AG20443 (cell line): ENCODE measurements around the gene MYO18A.

ENCODE experiments used
- DNase-seq: peaks from one replicate; pipeline ENCODE4 v3.0.0; 2012; ENCODE audit warnings: low spot score, mixed read lengths

Gene MYO18A

DNA sequence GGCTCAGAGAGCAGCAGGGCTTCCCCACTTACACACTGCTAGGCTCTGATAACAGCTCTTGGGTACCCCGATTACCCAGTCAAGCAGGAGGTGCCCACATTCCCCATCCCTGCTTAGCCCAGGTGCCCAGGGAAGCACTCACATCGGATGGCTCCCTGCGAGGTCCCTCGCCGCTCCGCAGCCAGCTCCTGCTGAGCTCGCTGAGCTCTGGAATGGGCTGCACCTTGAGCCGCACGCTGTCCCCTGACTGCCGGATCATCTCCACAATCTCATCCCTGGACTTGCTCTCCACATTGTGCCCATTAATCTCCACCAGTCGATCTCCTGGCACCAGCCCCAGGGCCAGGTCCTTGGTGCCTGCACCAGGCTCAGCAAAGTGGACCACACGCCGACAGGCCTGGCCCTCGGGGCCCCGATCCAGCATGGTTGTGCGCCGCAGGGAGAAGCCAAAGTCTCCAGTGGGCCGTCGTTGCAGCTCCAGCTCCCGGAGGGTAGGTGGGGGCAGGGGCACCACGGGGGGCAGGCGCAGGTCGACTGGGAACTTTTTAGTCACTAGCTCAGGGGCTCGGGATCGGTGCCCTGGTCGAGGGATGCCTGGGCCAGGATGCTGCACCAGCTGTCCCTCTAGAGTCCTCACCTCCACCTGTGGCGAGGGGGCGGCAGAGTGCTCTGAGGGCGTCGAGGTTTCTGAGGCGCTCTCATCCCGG is 14.2 kb downstream of the MYO18A start:
- no peak for DNase-seq

DNA sequence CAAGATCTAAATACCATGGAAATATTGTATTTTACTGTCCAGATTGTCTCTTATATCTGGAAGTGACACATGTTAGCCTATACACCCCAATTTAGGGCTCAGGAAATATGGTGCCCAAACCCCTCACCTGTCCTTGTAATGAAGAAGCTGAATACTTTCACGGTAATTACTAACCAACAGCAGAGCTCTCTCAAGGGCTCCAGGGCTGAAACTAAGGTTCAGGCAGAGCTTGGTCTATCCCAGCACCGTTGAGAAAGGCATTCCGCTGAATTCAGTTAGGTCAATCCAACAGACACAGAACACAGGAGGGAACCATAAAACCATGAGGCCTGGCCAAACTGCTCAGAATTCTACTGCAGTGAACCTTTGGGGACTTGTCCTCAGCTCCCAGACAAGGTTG is 14.9 kb downstream of the MYO18A start:
- no peak for DNase-seq

DNA sequence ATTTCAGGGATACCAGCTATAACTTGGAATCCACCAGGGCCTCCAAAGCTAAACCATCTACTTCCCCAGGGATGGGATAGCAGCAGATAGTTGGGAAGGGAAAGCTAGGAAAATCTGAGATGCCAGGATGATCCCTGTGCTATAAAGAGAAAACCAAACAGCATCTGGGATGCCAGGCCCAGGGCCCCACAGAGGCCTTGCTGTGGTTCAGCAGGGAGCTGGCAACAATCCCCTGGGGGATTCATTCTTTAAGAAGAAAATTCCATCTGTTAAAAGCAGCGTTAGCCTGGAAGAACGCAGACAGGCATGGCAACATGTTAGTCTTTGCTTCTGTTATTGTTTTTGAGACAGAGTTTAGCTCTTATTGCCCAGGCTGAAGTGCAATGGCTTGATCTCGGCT is 16.6 kb downstream of the MYO18A start:
- peak; percentile 3 for DNase-seq

DNA sequence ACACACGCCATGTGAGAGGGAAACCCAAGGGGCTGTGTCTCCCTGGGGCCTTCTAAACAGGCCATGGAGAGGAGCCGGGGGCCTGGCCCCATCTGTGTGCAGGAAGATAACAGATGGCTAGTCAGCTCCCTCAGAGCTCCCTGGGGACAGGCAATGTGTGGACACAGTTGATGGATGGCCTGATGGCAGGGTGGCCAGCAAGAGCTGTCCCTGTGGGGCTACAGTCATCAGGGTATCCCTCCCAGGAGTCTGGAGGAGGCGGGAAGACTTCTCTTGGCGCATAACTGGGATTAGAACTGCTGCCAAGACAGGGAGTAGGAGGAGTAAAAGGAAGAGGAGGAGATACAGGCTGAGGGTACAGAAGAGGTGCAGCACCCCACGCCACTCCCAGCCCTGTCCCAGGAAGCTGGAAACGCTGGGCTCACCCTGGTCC is 17.3 kb downstream of the MYO18A start:
- peak; percentile 23 for DNase-seq

DNA sequence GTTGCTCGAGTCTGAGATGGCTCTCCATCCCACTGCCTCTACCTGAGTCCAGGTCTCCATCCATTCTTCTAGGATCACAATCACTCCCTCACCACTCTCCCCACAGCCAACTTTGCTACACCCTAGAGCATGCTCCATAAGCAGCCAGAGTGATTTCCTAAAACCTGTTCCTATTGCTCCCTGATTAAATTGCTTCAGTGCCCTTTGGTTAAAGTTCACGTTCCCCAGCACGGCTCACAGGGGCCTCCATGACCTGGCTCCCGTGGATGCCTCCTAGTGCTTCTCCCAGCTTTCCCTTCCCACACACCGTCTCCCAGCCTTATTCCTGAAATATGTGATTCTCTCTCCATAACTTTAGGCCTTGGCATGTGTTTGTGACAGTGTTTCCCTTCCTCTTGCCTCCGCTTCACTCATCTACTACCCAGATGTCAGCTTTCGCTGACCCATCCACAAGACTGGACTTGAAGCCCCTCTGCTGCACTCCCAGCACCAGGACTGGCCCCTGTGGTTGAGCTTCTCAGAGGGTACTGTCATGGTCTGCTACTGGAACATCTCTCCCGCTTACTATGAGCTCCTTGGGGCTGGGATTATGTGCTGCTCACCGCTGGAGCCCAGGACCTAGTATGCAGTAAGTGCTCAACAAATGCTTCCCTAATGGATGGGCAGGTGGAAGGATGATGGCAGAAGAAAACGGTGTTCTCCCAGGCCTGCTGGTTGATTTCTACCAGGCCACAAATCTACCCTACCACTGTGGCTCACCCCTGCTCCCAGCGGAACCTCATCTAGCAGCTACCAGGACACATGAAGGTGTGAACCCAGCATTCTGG is 17.9 kb downstream of the MYO18A start:
- no peak for DNase-seq

DNA sequence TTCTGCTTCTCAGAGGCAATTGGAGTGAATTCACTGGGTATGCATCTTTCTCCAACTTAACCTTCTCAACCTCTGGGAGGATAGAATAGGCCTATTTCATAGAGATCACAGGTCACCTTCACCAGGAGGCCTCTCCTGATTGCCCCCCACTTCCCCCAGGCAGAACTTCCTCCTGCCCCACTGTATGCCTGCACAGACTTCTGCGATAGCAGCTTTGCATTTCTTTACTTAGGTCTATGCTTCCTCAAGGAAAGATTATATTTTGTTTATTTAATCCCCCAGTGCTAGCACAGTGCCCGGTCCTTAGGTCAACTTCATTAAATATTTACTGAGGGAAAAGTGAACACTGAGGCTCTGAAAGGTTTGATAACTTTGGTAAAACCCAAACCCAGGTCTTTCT is 19.9 kb downstream of the MYO18A start:
- DNase-seq: no peak

DNA sequence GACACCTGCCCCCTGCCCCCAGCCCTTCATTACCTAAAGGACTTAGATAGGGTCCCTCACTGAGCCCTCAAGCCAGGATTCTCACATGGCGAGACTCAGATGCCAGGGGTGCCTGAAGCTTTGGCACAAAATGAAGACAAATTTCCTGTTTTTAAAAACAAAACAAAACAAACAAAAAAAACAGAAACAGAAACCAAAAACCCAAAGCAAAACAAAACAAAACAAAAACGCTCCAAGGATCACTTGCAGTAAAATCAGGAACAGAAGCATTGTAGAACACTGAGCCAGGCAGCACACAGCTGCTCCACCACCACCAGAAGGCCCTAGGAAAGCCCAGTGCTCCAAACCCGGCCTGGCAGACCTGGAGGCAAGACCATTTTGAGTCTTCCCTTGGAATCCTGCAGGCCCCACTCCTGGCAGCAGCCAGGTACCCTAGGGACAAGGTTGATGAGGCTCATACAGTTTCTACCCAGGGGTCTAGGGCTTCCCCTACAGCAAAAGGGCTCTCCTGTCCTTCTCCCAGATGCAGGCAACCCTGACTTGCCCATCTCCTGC is 20.8 kb downstream of the MYO18A start:
- peak; percentile 31 for DNase-seq

DNA sequence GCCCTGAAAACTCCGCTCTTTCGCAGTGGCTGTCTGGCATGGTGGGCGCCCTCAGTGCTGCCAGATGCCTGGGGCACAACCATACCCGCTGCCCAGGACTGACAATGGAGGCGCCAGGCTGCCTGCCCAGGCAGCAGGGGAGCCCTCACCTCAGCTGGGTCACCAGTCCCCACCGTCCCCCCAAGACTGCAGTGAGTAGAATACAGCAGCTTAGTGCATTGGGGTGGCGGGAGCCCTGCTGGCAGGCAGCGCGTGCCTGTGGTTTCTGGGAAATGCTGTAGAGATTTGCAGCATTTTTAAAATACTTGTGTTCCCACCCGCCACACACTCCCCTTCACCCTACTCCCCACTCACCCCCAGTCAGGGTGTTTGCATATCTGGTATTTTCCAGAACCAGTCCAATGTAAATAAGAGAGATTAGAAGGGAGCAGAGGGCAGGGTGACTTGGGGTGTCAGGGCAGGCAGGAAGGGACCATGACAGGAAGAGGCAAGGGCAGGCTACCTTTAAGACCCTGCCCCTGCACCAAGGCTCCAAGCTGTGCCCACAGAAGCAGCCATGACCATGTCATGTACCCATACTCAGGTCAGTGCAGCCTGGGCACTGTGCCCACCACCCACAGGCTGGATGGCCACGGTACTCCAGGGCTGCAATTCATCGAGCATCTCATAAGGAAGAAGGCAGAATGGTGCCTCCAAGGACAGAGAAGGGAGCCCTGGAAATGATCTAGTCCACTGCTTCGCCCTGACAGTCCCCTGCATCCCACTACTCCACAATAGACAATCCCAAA is 21.5 kb downstream of the MYO18A start:
- peak; percentile 59 for DNase-seq

DNA sequence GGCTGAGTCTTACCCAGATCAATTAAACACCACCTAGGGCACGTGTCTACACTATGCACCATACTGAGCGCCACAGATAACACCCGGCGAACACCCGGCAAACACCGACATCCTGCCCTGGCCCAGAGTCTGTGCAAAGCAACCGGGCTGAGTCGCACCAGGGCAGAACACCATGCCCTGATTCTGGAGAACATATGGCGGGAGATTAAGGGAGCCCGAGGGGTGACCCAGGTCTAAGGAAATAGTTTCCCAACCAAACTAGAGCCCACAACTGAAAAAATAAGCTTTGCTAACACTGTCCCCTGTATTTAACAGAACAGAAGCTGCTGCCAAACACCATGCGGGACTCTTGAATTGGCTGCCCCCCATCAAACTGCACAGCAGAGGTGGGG is 22.1 kb downstream of the MYO18A start:
- peak; percentile 3 for DNase-seq

DNA sequence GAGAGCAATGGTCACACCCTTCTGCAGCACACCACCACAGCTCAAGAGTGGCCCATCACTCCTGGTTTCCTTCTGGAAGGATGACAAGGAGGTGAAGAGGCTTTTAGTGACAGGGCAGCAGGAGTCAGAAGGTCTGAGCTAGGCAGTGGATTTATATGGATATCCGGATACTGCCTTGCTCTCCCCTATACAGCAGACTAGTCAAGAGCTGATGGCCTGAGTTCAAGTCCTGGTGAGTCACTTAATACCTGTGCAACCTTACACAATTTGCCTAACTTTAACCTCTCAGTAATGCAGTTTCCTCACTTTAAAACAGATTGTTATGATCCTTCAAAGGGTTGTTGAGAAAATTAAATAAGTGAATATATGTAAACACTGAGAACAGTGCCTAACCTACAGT is 22.9 kb downstream of the MYO18A start:
- peak; percentile 7 for DNase-seq

DNA sequence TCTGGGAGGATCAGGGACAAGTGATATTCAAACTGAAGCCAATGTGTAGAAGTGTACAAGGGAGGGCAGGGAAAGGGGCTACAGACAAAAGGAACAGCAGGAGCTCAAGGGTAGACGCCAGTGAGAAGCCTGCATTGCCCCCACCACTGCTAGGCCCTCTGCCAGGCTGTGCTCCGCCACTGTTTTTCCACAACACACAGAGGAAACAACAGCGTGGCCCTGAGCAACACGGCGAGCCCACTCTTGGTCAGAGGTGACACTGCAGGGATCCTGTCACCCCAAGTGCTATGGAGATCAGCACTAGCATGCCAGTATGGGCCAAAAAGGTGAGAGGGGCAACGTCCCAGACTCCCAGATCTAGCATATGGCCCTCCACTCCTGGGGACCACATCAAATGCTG is 23.4 kb downstream of the MYO18A start:
- DNase-seq: peak; percentile 10

DNA sequence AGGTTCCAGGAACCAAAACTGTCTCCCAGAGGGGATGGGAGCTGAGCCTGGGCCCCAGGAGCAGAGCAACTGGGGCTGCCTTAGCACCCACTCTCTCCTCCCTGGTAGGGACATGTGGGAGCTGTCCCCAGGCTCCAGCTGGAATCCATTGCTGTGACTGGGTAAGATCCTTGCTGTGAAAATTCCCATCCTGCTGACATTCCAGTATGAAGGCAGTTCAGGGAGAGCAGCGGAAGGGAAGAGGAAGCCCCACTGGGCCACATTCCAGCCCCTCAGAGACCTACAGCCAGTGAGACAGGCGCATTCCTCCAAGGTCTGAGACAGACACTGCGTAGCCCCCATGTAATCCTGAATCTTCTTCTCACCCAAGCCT is 24.2 kb downstream of the MYO18A start:
- peak; percentile 23 for DNase-seq

DNA sequence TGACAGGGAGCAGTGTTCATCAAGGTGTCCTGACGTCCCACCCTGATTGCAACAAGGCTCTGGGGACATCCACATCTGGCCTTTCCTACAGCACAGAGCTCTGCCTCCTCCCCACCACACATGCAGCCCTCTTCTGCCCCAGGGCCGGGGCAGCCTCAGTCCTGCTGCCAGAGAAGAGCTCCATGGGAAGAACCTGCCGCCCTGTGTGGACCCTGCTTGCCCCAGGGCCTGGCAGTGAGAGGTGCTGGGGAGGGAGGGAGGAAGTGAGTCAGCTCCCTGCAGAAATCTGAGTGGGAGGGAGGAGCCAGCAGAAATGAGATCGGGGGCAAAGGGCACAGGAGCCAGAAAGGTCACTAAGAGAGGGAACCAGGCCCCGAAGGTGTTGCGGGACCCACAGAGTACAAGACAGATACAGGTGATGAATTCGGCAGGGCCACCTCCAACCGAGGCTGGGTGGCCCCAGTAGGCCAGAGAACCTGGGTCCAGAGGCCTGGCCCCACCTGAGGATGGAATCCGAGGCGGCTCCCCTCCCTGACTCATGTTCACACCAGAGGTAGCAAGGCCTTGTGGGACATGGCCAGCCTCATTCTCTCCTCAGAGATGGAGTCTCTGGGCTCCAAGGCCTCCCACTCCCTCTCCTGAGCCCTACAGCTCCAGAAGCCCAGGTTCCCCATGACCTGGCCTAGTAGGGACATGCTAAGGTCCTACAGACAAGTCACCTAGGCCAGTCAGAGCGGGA is 24.8 kb downstream of the MYO18A start:
- DNase-seq: peak; percentile 72

DNA sequence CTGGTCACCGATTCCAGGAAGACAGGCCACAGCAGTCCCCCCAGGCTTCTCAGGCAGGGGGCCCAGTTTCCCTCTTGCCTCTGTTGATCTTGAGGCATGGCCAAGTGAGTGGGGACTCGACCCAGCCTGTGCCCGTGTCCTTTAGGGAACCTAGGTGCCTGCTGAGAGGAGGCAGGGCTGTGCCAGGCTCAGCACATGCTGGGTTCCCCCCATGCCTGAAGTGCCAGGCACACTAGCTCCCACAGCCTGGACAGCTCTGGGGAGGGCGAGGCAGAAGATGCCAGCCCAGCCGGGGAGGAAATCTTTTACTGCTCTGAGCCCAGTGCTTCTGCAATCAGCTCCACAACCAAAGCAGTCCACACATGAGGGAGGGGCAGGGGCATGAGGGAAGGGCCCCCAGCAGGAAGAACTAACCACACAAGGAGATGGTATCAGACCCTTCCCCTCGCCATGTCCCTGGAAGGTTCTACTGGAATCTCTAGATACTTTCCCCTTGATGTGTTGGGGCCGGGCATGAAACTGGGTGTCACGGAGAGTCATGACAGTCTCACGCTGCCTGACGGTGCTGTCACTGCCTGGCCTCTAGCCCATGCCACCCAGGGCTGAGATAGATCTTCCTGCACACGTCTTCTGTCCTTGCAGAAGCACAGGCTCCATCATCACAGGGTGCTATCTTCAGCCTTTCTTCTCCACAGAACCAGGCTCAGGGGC is 25.5 kb downstream of the MYO18A start:
- DNase-seq: peak; percentile 41

DNA sequence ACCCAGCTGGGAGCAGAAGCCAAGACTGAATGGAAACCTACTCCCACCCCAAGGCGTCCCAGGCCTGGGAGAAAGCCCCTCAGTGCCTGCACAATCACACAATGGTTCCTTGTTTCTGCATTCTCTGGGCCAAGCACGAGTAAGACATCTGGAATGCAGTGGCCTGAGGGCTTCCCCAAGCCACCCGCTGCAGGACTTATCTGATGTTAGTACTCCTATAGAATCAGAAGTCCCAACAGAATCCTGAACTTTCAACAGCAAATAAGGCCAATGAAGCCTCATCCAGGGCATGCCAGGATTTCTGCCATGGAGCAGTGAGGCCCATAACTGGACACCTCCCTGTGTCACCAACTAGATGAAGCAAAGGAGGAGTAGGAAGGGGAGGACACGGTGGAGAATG is 28.6 kb downstream of the MYO18A start:
- peak; percentile 54 for DNase-seq

DNA sequence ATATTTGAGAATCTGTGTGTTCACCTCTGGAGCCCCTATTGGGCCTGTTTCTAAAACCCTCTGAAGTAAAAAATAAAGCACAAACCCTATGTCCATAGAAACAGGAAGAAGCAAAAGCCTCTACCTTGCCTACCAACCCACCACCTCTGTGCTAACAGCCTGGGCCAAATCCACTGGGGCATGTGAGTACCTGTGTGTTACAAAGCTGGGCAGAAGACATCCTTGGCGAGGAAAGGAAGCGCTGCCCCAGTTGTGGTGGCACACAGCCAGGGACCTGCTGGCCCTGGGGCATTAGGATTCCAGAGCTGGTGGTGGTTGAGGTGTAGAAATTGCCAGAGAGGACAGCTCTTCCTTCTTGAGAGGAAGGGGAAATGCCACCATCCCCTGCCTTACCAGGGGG is 30.0 kb downstream of the MYO18A start:
- no peak for DNase-seq

DNA sequence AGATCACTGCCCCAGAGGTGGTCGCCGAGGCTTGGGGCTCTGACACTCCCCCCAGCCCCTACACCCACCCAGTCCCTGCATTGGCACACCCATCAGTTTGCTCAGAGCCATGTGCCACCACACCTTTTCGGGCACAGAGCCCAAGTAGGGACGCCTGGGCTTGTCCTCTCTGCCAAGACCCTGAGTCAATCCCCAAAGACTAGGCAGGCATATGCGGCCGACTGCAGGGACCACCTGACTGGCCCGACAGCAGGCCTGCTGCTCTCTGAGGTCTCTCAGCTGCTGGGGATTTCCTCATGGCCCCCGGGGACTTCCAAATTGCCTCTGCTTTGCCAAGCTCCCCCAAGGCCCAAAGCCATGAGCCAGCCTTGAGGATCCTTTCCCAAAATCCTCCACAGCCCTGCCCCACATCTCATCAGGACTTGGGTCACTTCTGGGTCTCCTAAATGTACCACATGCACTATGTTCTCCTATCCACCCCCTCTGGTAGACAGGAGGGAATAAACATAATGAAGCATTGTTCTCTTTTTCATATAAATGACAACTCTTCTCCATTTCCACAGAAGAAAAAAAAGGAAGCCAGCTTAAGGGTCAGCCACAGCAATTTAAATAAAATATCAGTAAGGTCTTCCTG is 30.6 kb downstream of the MYO18A start:
- peak; percentile 8 for DNase-seq

DNA sequence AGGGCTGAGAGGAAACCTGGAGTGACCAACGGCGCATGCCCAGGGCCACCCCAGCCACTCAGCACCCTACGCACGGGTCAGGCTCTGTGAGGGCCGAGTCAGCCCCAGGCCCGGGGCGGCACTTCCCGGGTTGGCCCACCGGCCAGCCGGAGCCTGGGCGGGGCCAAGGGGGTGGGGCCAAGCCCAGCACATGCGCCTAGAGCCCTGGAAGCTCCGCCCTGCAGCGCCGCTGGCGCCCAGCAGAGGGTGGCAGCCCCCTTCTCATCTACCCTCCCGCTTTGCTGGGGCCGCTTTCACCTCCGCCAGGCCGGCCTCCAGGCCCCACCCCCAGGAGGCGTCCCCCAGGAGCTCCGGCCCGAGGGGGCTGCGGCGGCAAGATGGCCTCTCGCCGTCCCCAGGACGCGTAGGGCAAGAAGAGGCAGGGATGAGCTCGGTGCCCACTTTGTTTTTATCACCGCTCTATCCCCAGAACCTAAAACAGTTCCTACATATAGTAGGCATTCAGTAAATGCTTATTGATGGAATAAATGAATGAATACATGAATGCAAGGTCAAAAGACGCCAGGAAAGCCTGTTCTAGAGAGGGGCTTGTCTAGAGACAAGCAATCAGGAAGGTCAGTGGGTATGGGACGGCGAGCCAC is 31.3 kb downstream of the MYO18A start:
- peak; percentile 97 for DNase-seq

DNA sequence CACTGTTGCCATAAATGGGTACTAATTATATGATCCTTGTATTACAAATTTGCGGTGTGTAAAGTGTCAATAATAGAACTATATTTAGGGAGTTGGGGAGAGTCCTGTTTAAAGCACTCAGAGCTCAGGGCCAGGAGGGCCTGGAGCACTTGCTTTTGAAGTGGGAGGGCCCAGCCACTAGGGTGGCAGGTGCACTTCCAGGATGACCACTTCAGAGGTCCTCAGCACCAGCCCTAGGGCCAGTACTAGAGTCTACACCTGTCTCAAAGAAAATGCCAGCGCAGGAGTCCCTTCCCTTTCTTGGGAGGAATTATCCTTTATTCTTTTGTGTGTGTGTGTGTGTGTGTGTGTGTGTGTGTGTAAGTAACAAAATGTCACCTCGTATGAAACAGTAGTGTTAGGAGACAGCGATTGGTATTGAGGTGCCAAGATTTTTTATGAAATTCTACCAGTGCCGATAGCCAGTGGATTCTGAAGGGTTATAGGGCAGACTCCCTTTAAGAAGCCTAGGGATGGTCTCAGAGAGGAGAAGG is 31.9 kb downstream of the MYO18A start:
- peak; percentile 3 for DNase-seq

DNA sequence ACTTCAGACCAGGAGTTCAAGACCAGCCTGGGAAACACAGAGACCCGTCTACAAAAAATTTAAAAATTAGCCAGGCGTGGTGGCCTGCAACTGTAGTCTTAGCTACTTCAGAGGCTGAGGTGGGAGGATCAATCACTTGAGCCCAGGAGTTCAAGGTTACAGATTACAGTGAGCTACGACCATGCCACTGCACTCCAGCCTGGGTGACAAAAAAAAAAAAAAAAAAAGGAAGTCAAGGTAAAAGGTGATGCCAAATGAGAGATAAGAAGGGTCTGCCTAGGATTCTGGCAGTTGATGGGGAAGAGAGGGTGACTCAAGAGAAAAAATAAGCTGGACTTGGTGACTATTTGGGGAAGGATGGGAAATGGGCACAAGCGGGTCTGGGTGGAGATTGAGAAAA is 32.5 kb downstream of the MYO18A start:
- DNase-seq: no peak
